Glomerular visceral epithelial cell (primary cell): ENCODE data around the gene INHBB.
"Not testable (repeated sequence)": the region's sequence is repeated elsewhere in the genome, so short reads cannot be mapped to it uniquely, and the experiment has no call there.

Source experiments
- DNase-seq: peaks from one replicate; pipeline ENCODE4 v3.0.0-alpha.2; 2016; ENCODE audit errors: extremely low spot score

INHBB gene

GRCh38 chr2:120379916-120380893 lies 34.3 kb downstream of the INHBB start:
- no peak for DNase-seq

- no peak for DNase-seq
These were observed 35.3 kb downstream of the INHBB start for GRCh38 chr2:120381192-120381591.

- no peak for DNase-seq
These were observed 35.7 kb downstream of the INHBB start for GRCh38 chr2:120381661-120382060.

GRCh38 chr2:120382541-120383144 lies 36.7 kb downstream of the INHBB start:
- no peak for DNase-seq

- no peak for DNase-seq
These were observed 37.3 kb downstream of the INHBB start for GRCh38 chr2:120383191-120383590.

GRCh38 chr2:120383631-120384340 lies 37.9 kb downstream of the INHBB start:
- DNase-seq: no peak

GRCh38 chr2:120384486-120385354 lies 38.8 kb downstream of the INHBB start:
- DNase-seq: no peak

GRCh38 chr2:120385355-120386127 lies 39.6 kb downstream of the INHBB start:
- DNase-seq: no peak

GRCh38 chr2:120388222-120389035 lies 42.5 kb downstream of the INHBB start:
- DNase-seq: no peak

GRCh38 chr2:120389036-120389391 lies 43.1 kb downstream of the INHBB start:
- DNase-seq: no peak

- DNase-seq: no peak
These were observed 44.6 kb downstream of the INHBB start for GRCh38 chr2:120390381-120391055.

GRCh38 chr2:120391382-120391781 lies 45.4 kb downstream of the INHBB start:
- not testable (repeated sequence) for DNase-seq

- DNase-seq: no peak
These were observed 46.2 kb downstream of the INHBB start for GRCh38 chr2:120391911-120392665.

- no peak for DNase-seq
These were observed 47.0 kb downstream of the INHBB start for GRCh38 chr2:120392923-120393322.

- no peak for DNase-seq
These were observed 47.5 kb downstream of the INHBB start for GRCh38 chr2:120393456-120393855.

GRCh38 chr2:120394764-120395163 lies 48.8 kb downstream of the INHBB start:
- no peak for DNase-seq

GRCh38 chr2:120395221-120396012 lies 49.5 kb downstream of the INHBB start:
- DNase-seq: no peak
